ENCODE measurements around the gene MYH1. TPM values are rescaled to one million over a fixed set of nuclear protein-coding genes. Genes with fewer than 3 reads are reported as not detected.

MYH1 gene
- total RNA-seq, result under 1 TPM in 1 of 4 donors, not detected in 3; 0.96 TPM

DNA sequence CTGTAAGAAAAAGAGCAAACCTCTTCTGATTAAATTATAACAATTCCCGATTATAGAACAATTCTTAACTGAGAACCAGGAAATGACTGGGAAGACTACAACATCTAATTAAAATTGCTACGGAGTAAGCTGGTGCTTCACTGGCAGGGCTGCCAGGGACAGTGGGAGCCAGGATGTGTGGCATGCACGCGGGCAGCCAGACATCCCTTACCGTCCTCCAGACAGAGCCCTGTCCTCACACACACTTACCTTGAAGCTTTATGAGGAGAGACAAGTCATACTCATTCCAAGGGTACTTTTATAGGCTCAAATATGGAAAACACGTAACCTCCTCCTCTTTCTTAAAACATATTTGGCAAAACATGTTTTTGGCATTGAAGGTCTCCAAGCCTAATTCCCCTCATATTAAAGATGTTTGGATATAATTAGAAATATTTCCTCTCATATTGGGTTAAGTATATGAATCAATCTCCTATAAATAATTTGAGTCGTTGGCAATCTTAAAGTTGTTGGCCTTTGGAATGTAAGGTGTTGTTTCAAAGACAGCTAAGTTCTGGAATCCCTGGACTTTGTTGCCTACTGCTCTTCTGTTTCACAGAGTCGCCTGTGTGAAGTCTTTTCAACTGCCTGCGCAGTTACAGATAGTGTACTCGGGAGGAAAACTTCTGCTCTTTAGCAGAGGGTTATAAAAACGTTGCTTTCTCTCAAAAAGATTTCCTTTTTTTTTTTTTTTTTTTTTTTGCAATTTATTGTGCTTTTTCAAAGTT lies at the start of gene MYH1:
Gene MYH1 (minus strand): TSS at position 272 of the 767 bp plus-strand sequence. CDS start 1,900 bp downstream, outside the sequence.
- no peak for DNase-seq (ENCODE audit: low spot score)
- TF ChIP-seq, protein P1, sequence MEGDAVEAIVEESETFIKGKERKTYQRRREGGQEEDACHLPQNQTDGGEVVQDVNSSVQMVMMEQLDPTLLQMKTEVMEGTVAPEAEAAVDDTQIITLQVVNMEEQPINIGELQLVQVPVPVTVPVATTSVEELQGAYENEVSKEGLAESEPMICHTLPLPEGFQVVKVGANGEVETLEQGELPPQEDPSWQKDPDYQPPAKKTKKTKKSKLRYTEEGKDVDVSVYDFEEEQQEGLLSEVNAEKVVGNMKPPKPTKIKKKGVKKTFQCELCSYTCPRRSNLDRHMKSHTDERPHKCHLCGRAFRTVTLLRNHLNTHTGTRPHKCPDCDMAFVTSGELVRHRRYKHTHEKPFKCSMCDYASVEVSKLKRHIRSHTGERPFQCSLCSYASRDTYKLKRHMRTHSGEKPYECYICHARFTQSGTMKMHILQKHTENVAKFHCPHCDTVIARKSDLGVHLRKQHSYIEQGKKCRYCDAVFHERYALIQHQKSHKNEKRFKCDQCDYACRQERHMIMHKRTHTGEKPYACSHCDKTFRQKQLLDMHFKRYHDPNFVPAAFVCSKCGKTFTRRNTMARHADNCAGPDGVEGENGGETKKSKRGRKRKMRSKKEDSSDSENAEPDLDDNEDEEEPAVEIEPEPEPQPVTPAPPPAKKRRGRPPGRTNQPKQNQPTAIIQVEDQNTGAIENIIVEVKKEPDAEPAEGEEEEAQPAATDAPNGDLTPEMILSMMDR (IDR thresholded peaks at IDR 0.05), result no peak
- no peak for ATAC-seq (ENCODE audit: low FRiP score)

DNA sequence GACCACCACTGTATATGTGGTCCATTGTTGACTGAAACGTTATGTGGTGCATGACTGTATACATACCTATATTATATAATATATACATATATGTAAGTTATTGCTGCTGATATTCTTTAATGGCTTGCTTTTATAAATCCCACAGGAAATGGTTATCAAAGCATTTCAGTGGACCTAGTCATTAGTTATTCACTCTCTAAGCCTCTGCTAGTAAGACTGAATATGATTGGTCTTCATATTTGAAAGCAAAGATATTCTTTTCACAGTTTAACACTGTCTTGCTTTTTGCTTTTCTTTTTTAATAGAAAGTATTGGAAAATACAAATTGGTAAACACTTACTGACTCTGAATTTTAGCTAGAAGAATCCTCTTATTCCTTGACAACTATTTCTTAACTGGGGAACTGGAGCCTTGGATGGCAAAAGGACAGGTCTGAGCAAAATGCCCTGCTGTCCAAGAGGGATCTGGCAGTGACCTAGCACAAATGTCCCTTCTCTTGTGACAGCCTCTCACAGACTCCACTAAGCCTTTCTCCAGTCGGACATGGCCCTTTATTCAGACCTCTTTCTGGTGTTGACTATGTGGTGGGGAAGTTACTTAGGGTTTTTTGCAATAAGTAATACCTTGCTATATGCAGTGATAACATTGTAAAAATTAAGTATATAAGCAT lies 45.8 kb upstream of the MYH1 start:
- TF ChIP-seq, protein P1 (IDR thresholded peaks at IDR 0.05), result no peak
- DNase-seq (ENCODE audit: low spot score) (no peak), ATAC-seq (ENCODE audit: low FRiP score) (no peak)

DNA sequence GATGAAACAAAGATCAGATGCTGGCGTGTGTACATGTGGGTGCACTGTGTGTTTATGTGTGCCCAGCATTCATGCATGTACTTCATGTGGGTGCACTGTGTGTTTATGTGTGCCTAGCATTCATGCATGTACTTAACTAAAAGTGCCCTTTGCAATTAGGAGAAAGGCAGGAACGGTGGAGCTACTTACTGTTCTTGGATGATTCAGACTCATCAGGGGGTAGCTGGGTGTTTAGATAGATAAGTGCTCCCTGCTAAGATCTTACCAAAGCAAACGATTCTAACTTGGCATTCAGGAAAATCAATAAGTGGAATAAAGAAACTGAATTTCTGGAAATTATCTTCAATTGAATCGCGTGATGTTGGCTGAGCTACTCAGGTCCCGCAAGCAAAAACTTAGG lies 39.7 kb upstream of the MYH1 start:
- ATAC-seq (ENCODE audit: low FRiP score) (no peak), DNase-seq (ENCODE audit: low spot score) (no peak)
- TF ChIP-seq, protein P1 (IDR thresholded peaks at IDR 0.05), result no peak

DNA sequence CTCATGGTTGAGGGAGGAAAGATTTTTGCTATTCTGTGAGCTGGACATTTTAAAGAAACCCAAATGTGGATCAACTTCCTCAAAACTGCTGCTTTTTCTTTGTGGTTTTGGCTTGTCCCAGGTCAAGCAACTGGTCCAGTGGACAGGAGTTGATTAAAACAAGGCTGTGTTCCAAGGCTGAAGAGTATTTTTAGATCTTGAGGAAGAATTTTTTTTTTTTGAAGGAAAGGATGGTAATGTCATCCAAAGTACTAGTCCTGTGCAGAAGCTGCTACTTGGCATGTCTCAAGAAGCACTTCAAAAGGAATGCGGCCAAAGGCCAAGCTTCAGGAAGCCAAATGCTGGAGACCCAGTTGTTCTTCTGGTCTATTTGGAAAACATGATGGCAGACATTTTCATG lies 39.1 kb upstream of the MYH1 start:
- TF ChIP-seq, protein P1 (IDR thresholded peaks at IDR 0.05), result no peak
- ATAC-seq (ENCODE audit: low FRiP score) (no peak), DNase-seq (ENCODE audit: low spot score) (no peak)

DNA sequence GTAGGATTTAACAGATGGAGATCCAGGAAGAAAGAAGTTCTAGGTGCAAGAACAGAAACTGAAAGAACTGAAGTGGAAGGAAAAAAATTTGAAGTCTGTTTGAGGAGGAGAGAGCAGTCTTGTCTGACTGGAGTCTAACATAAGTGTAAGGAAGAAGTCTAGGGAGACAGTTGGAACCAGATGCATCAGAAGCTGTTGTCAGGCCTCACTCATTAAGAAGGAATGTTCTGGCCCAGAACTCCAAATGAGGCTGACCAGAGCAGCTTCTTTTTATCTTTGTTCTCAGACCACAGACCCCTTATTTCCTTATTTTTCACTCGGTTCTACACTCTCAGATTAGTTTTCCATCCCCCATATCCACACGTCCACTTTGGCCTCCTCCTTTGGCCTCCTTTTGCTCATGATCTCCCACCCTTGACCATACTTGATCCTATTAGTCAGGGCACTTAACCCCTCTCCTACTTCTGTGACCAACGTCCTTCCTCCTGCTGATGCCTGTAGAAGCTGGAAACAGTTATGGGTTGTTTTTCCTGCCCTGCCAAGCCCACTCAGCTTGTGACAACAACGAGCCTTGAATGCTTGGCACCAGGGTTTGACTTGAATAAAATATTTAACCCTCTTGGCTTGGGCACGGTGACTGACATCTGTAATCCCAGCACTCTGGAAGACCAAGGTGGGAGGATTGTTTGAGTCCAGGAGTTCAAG lies 38.1 kb upstream of the MYH1 start:
- ATAC-seq (ENCODE audit: low FRiP score) (no peak), DNase-seq (ENCODE audit: low spot score) (no peak)
- TF ChIP-seq, protein P1 (IDR thresholded peaks at IDR 0.05), result no peak

DNA sequence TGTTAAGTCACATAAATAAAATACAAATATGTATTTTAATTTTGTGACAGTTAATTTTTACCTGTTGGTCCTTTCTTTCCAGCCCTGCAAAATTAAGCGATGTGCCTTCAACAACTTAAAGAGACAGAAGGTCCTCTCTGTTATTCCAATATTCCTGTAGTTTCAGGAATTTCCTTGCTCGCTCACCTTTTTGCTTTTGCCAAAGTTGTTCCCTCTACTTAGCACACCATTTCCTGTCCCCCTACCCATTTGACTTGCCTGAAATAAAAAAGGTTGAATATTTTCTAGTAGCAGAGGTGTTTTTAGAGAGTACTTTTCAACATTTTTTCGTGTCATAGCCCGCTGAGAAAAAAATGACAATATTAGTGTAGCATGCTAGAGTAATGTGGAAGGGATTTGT lies 31.7 kb upstream of the MYH1 start:
- TF ChIP-seq, protein P1 (IDR thresholded peaks at IDR 0.05), result no peak
- DNase-seq (ENCODE audit: low spot score) (no peak), ATAC-seq (ENCODE audit: low FRiP score) (no peak)
